ENCODE measurements around the gene RHOBTB3. TPM values are rescaled to one million over a fixed set of nuclear protein-coding genes. Genes with fewer than 3 reads are reported as not detected.

RHOBTB3 gene
- total and polyA plus RNA-seq, 2 donors, result 18.1 to 33.4 TPM

DNA sequence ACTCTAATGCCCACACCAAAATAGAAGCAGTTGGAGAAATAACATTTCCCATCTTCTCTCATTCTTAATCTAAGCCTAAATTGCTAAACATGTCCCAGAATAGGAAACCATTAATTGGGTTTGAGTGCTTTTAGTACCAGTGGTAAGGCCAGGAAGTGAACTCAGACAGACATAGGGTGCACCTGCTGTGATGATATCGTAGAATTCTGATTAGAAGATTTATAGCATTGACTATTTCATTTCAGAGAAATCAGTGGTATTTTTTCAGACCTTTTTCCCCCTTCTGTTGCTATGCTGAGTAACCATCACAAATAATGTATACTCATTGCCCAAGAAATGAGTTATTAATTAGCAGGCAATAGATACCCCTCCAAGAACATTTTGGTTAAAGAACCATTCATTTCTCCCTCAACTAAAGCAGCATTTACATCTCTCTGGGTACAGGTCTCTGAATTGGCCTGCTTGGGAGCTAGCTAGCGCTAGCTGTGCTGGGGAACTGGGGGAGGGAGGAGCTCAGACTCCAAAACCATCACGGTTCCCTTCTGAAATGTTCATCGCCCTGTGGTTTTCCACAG is 84.1 kb downstream of the RHOBTB3 start:
- H3K27ac ChIP-seq (ENCODE audit: low read depth in 1 of 2, low read length in 1 of 2), result peak overlapping the region in 1 of 2 donors; percentile 65
- 53% methylated on average over 4 of the region's 4 CpGs for WGBS
- DNase-seq (ENCODE audit: low read depth in 6 of 9, low spot score in 9 of 9), result no peak
- H3K27me3 ChIP-seq (ENCODE audit: control insufficient read depth in 2 of 2, insufficient read depth in 1 of 2, low read length in 1 of 2), result no peaks in the 10 kb centered on the region
- peaks cover 14 to 55% of the 10 kb centered on the region in 2 donors for H3K36me3 ChIP-seq (ENCODE audit: control insufficient read depth in 2 of 2, insufficient read depth in 2 of 2, low read length in 1 of 2)
- peaks cover 62 to 88% of the 10 kb centered on the region in 2 donors for H3K4me1 ChIP-seq (ENCODE audit: control insufficient read depth in 2 of 2, insufficient read depth in 2 of 2, low read length in 2 of 2)
- no peak overlapping the region for H3K4me3 ChIP-seq (ENCODE audit: low read length in 2 of 2)
- no peaks in the 10 kb centered on the region for H3K9me3 ChIP-seq (ENCODE audit: control insufficient read depth in 2 of 2, insufficient read depth in 1 of 2, low read length in 1 of 2)

DNA sequence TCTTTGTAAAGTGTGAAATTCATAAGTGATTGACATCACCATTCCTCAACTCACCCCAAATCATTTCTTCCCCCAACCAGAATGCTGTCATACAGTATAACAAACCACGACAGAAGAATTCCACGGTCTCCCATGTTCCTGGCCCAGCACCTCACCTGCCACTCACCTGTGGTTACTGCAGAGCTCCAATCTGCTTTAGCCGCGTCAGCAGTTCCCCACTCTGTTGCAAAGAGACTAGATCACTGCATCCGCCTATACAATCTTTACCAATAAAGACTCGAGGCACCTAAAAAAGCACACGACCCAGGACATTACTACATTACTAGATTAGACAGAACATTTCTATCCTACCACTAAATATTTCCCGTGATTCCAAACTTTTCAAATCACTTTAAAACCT is 85.2 kb downstream of the RHOBTB3 start:
- no peak for DNase-seq (ENCODE audit: low read depth in 6 of 9, low spot score in 9 of 9)
- Histone ChIP-seq H3K4me1 (ENCODE audit: control insufficient read depth in 2 of 2, insufficient read depth in 2 of 2, low read length in 2 of 2) (peaks cover 58 to 86% of the 10 kb centered on the region in 2 donors), H3K9me3 (ENCODE audit: control insufficient read depth in 2 of 2, insufficient read depth in 1 of 2, low read length in 1 of 2) (no peaks in the 10 kb centered on the region), H3K27me3 (ENCODE audit: control insufficient read depth in 2 of 2, insufficient read depth in 1 of 2, low read length in 1 of 2) (no peaks in the 10 kb centered on the region), H3K4me3 (ENCODE audit: low read length in 2 of 2) (no peak overlapping the region), H3K27ac (ENCODE audit: low read depth in 1 of 2, low read length in 1 of 2) (no peak overlapping the region), H3K36me3 (ENCODE audit: control insufficient read depth in 2 of 2, insufficient read depth in 2 of 2, low read length in 1 of 2) (peaks cover 14 to 55% of the 10 kb centered on the region in 2 donors)
- 93% methylated on average over 8 of the region's 8 CpGs for WGBS

DNA sequence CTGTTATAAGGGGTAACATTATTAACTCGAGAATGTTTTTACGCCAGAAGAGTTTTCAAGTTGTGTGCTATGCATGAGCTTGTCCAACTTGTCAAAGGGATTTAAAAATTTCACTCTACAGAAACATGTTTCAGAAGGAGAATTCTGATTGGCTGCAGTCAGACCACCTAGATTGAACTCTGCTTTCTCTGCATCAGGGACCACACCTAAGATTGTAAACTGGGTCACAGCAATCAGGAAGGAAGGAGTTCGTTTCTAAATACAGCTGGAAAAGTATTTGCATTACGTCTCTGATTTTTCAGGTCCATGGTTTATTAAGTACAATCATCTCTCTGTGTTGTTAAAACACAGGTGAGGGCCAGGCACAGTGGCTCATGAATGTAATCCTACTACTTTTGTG is 85.6 kb downstream of the RHOBTB3 start:
- Histone ChIP-seq H3K9me3 (ENCODE audit: control insufficient read depth in 2 of 2, insufficient read depth in 1 of 2, low read length in 1 of 2) (no peaks in the 10 kb centered on the region), H3K27ac (ENCODE audit: low read depth in 1 of 2, low read length in 1 of 2) (peak overlapping the region in 1 of 2 donors; percentile 38), H3K36me3 (ENCODE audit: control insufficient read depth in 2 of 2, insufficient read depth in 2 of 2, low read length in 1 of 2) (peaks cover 14 to 55% of the 10 kb centered on the region in 2 donors), H3K4me1 (ENCODE audit: control insufficient read depth in 2 of 2, insufficient read depth in 2 of 2, low read length in 2 of 2) (peaks cover 54 to 86% of the 10 kb centered on the region in 2 donors), H3K4me3 (ENCODE audit: low read length in 2 of 2) (no peak overlapping the region), H3K27me3 (ENCODE audit: control insufficient read depth in 2 of 2, insufficient read depth in 1 of 2, low read length in 1 of 2) (no peaks in the 10 kb centered on the region)
- 73% methylated on average over 4 of the region's 4 CpGs for WGBS
- DNase-seq (ENCODE audit: low read depth in 6 of 9, low spot score in 9 of 9), result no peak

- Histone ChIP-seq H3K36me3 (ENCODE audit: control insufficient read depth in 2 of 2, insufficient read depth in 2 of 2, low read length in 1 of 2) (peaks cover 14 to 55% of the 10 kb centered on the region in 2 donors), H3K9me3 (ENCODE audit: control insufficient read depth in 2 of 2, insufficient read depth in 1 of 2, low read length in 1 of 2) (no peaks in the 10 kb centered on the region), H3K27me3 (ENCODE audit: control insufficient read depth in 2 of 2, insufficient read depth in 1 of 2, low read length in 1 of 2) (no peaks in the 10 kb centered on the region), H3K27ac (ENCODE audit: low read depth in 1 of 2, low read length in 1 of 2) (peak overlapping the region; percentile 13 to 36), H3K4me3 (ENCODE audit: low read length in 2 of 2) (peak overlapping the region in 1 of 2 donors; percentile 34), H3K4me1 (ENCODE audit: control insufficient read depth in 2 of 2, insufficient read depth in 2 of 2, low read length in 2 of 2) (peaks cover 48 to 80% of the 10 kb centered on the region in 2 donors)
- no peak for DNase-seq (ENCODE audit: low read depth in 6 of 9, low spot score in 9 of 9)
- 87% methylated on average over 12 of the region's 12 CpGs for WGBS
Observed at GRCh38 chr5:95817430-95817829, 86.3 kb downstream of the RHOBTB3 start.

DNA sequence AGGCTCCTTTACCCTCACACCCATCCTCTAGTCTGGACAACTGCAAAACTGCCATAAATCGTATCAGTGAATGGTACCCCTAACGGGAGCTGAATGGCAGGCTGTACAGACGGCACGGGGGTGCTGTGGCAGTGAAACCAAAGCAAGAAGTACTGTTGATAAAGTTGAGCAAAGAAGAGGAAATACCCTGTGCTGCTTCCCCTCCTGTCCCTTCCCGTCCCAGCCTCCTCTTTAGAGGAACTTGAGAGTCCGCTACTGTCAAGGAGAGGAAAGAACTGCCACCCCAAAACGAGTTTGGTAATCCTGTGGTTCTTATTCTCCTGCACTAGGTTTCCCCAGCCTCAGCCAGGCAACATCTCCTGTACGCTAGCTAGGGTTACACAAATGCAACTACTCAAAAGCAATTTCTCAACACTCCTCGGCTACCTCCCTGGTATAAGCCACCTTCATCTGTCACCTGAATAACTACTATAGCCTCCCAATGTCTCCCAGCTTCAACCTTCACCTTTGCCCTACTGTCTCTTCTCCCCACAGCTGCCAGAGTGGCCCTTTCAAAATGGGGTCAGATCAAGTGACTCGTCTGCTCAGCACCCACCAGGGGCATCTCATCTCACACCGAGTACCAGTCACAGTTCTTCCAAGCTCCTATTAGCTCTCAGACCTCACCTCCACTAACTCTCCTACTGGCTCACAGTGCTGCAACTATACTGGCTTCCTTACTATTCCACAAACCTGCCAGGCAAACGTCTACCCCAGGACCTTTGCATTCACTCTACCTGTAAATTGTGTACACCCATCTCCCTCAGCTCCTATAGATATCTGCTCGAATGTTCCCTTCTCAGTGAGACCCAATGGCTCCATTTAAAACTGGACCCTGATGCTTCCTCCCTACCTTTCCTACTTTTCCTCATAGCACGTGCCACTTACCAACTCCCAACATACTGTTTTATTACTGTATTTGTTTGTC is 87.3 kb downstream of the RHOBTB3 start:
- Histone ChIP-seq H3K9me3 (ENCODE audit: control insufficient read depth in 2 of 2, insufficient read depth in 1 of 2, low read length in 1 of 2) (no peaks in the 10 kb centered on the region), H3K27me3 (ENCODE audit: control insufficient read depth in 2 of 2, insufficient read depth in 1 of 2, low read length in 1 of 2) (no peaks in the 10 kb centered on the region), H3K4me3 (ENCODE audit: low read length in 2 of 2) (peak overlapping the region; percentile 28 to 34), H3K36me3 (ENCODE audit: control insufficient read depth in 2 of 2, insufficient read depth in 2 of 2, low read length in 1 of 2) (peaks cover 11 to 49% of the 10 kb centered on the region in 2 donors), H3K4me1 (ENCODE audit: control insufficient read depth in 2 of 2, insufficient read depth in 2 of 2, low read length in 2 of 2) (peaks cover 40 to 79% of the 10 kb centered on the region in 2 donors), H3K27ac (ENCODE audit: low read depth in 1 of 2, low read length in 1 of 2) (peak overlapping the region; percentile 56 to 71)
- DNase-seq (ENCODE audit: low read depth in 6 of 9, low spot score in 9 of 9), result peak in 1 of 9 donors; percentile 60
- WGBS, result 38% methylated on average over 14 of the region's 14 CpGs

GRCh38 chr5:95821110-95822021 is 90.2 kb downstream of the RHOBTB3 start:
- DNase-seq (ENCODE audit: low read depth in 6 of 9, low spot score in 9 of 9), result peak in 1 of 9 donors; percentile 45
- H3K36me3 ChIP-seq (ENCODE audit: control insufficient read depth in 2 of 2, insufficient read depth in 2 of 2, low read length in 1 of 2), result peaks cover 4 to 21% of the 10 kb centered on the region in 2 donors
- peak overlapping the region; percentile 86 to 97 for H3K4me3 ChIP-seq (ENCODE audit: low read length in 2 of 2)
- no peaks in the 10 kb centered on the region for H3K27me3 ChIP-seq (ENCODE audit: control insufficient read depth in 2 of 2, insufficient read depth in 1 of 2, low read length in 1 of 2)
- no peaks in the 10 kb centered on the region for H3K9me3 ChIP-seq (ENCODE audit: control insufficient read depth in 2 of 2, insufficient read depth in 1 of 2, low read length in 1 of 2)
- peaks cover 47 to 83% of the 10 kb centered on the region in 2 donors for H3K4me1 ChIP-seq (ENCODE audit: control insufficient read depth in 2 of 2, insufficient read depth in 2 of 2, low read length in 2 of 2)
- WGBS, result 23% methylated on average over 9 of the region's 9 CpGs
- H3K27ac ChIP-seq (ENCODE audit: low read depth in 1 of 2, low read length in 1 of 2), result peak overlapping the region; percentile 84 to 94

GRCh38 chr5:95822043-95822541 is 91.0 kb downstream of the RHOBTB3 start:
- H3K27me3 ChIP-seq (ENCODE audit: control insufficient read depth in 2 of 2, insufficient read depth in 1 of 2, low read length in 1 of 2), result no peaks in the 10 kb centered on the region
- H3K27ac ChIP-seq (ENCODE audit: low read depth in 1 of 2, low read length in 1 of 2), result peak overlapping the region; percentile 94 to 95
- peak overlapping the region; percentile 86 to 97 for H3K4me3 ChIP-seq (ENCODE audit: low read length in 2 of 2)
- peaks cover 4 to 14% of the 10 kb centered on the region in 2 donors for H3K36me3 ChIP-seq (ENCODE audit: control insufficient read depth in 2 of 2, insufficient read depth in 2 of 2, low read length in 1 of 2)
- no peaks in the 10 kb centered on the region for H3K9me3 ChIP-seq (ENCODE audit: control insufficient read depth in 2 of 2, insufficient read depth in 1 of 2, low read length in 1 of 2)
- under 1% methylated on average over 19 of the region's 19 CpGs for WGBS
- peaks cover 40 to 77% of the 10 kb centered on the region in 2 donors for H3K4me1 ChIP-seq (ENCODE audit: control insufficient read depth in 2 of 2, insufficient read depth in 2 of 2, low read length in 2 of 2)
- DNase-seq (ENCODE audit: low read depth in 6 of 9, low spot score in 9 of 9), result peak in 1 of 9 donors; percentile 48

DNA sequence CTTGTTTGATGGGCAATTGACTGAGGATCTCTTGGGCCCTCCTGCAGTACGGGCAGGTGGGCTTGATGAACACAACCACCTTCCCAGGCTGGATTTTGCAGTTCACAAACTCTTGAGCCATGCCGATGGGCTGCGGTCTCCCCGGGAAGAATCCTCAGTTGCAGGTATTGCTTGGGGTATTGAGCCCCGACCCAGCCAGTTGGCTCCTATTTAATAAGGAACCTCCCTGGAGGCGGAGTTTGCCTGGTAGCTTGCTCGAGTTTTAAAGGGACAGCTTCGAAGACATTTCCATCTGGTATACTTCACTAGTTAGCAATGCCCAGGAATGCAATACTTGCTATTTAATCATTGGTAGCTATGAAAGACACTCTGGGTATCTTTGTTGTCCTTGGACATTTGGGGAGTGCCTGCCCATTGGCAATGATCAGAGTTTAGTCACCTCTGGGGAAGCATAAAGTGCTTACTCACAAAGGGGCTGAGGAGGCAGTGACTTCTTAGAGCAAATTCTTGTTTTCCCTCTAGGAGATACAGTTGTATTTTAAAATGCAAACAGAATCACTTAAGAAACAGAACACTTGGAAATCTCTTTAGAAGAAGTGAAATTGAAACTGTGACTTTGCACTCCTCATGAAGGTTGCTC is 91.5 kb downstream of the RHOBTB3 start, which contains the start of gene GLRX:
Gene GLRX (minus strand): TSS at position 185 of the 640 bp plus-strand sequence. CDS start 64 bp downstream, at position 121.
- Histone ChIP-seq H3K27me3 (ENCODE audit: control insufficient read depth in 2 of 2, insufficient read depth in 1 of 2, low read length in 1 of 2) (no peaks in the 10 kb centered on the region), H3K27ac (ENCODE audit: low read depth in 1 of 2, low read length in 1 of 2) (peak within 1 kb of the TSS; percentile 94 to 95), H3K4me3 (ENCODE audit: low read length in 2 of 2) (peak within 1 kb of the TSS; percentile 86 to 97), H3K4me1 (ENCODE audit: control insufficient read depth in 2 of 2, insufficient read depth in 2 of 2, low read length in 2 of 2) (peaks cover 34 to 71% of the 10 kb centered on the region in 2 donors), H3K36me3 (ENCODE audit: control insufficient read depth in 2 of 2, insufficient read depth in 2 of 2, low read length in 1 of 2) (peaks cover 0 to 9% of the 10 kb centered on the region in 2 donors), H3K9me3 (ENCODE audit: control insufficient read depth in 2 of 2, insufficient read depth in 1 of 2, low read length in 1 of 2) (no peaks in the 10 kb centered on the region)
- peak in 4 of 9 donors; percentile 68 to 84 (median 72) for DNase-seq (ENCODE audit: low read depth in 6 of 9, low spot score in 9 of 9)
- WGBS, result under 1% methylated on average over 8 of the region's 8 CpGs
